HTERT RPE-1 (cell line): ENCODE results near the gene KRT76.

Experiments
- in situ Hi-C: fragments of 300-500 bp; cut with MboI; formaldehyde crosslinking; loops from 4 replicates; pipeline ENCODE4 v1.14.3; 2020; ENCODE audit warnings: low sequenced_read_pairs

Gene KRT76

GRCh38 chr12:52787324-52788191 lies 10.4 kb upstream of the KRT76 start:
- in situ Hi-C loops = no loop called here

- in situ Hi-C loops = no loop called here
These were observed 7.8 kb upstream of the KRT76 start for GRCh38 chr12:52784909-52785308.

- in situ Hi-C loops = no loop called here
These were observed 6.6 kb upstream of the KRT76 start for GRCh38 chr12:52783563-52784316.

- in situ Hi-C loops = no loop called here
These were observed 5.4 kb upstream of the KRT76 start for GRCh38 chr12:52782502-52782901.

- in situ Hi-C loops = no loop called here
These were observed 4.4 kb upstream of the KRT76 start for GRCh38 chr12:52781399-52782082.

- in situ Hi-C loops = no loop called here
These were observed 2.8 kb upstream of the KRT76 start for GRCh38 chr12:52779914-52780313.

GRCh38 chr12:52778833-52779232 lies 1.7 kb upstream of the KRT76 start:
- in situ Hi-C loops = no loop called here

GRCh38 chr12:52777566-52777965 lies 421 bp upstream of the KRT76 start:
- in situ Hi-C loops = no loop called here

- in situ Hi-C loops = no loop called here
These were observed 710 bp downstream of the KRT76 start for GRCh38 chr12:52776435-52776834.

- in situ Hi-C loops = no loop called here
These were observed 2.4 kb downstream of the KRT76 start for GRCh38 chr12:52774629-52775250.

GRCh38 chr12:52772772-52773171 lies 4.4 kb downstream of the KRT76 start:
- in situ Hi-C loops = no loop called here

- in situ Hi-C loops = no loop called here
These were observed 5.0 kb downstream of the KRT76 start for GRCh38 chr12:52772188-52772587.

GRCh38 chr12:52771505-52771904 lies 5.6 kb downstream of the KRT76 start:
- in situ Hi-C loops = no loop called here

GRCh38 chr12:52771088-52771487 lies 6.1 kb downstream of the KRT76 start:
- in situ Hi-C loops = no loop called here

- in situ Hi-C loops = no loop called here
These were observed 7.2 kb downstream of the KRT76 start for GRCh38 chr12:52769946-52770345.

GRCh38 chr12:52769354-52769753 lies 7.8 kb downstream of the KRT76 start:
- in situ Hi-C loops = no loop called here

GRCh38 chr12:52768479-52769200 lies 8.5 kb downstream of the KRT76 start:
- in situ Hi-C loops = no loop called here

- in situ Hi-C loops = no loop called here
These were observed 9.7 kb downstream of the KRT76 start for GRCh38 chr12:52767427-52767826.

GRCh38 chr12:52767020-52767379 lies 10.1 kb downstream of the KRT76 start:
- in situ Hi-C loops = no loop called here

- in situ Hi-C loops = no loop called here
These were observed 10.7 kb downstream of the KRT76 start for GRCh38 chr12:52766351-52767019.
